Ascending aorta (tissue), 2 donors: Measurements from ENCODE around the gene PTGFRN. TPM values are rescaled to one million over a fixed set of nuclear protein-coding genes. Genes with fewer than 3 reads are reported as not detected.

Source experiments
- DNase-seq, 2 donors: peaks; one replicate each; pipeline ENCODE4 v3.0.0-alpha.2; 2019; ENCODE audit warnings: low spot score in 2 of 2
- H3K27ac ChIP-seq, 2 donors: fragments of 200-600 bp; sonication (generic); one replicate each; pipeline ENCODE4 v1.5.1; 2016 to 2017; ENCODE audit warnings: mild to moderate bottlenecking in 1 of 2
- H3K27me3 ChIP-seq: fragments of 200-600 bp; sonication (generic); one replicate; pipeline ENCODE4 v1.5.1; 2017
- H3K36me3 ChIP-seq, 2 donors: fragments of 200-600 bp; sonication (generic); one replicate each; pipeline ENCODE4 v1.5.1; 2016
- H3K4me1 ChIP-seq, 2 donors: fragments of 200-600 bp; sonication (generic); one replicate each; pipeline ENCODE4 v1.5.1; 2016 to 2017; ENCODE audit warnings: mild to moderate bottlenecking in 1 of 2
- H3K4me3 ChIP-seq, 2 donors: fragments of 200-600 bp; sonication (generic); one replicate each; pipeline ENCODE4 v1.5.1; 2016 to 2017; ENCODE audit warnings: mild to moderate bottlenecking in 1 of 2
- H3K9me3 ChIP-seq, 2 donors: fragments of 200-600 bp; sonication (generic); one replicate each; pipeline ENCODE4 v1.5.1; 2016
- CTCF ChIP-seq, 3 experiments: fragments of 200-600 bp in 2 of 3; fragments of 450-650 bp in 1 of 3; sonication (generic) in 2 of 3; IDR thresholded peaks; one replicate each; pipeline ENCODE4 v1.5.1; 2016 to 2019; ENCODE audit warnings: antibody characterized with exemption in 3 of 3, mild to moderate bottlenecking in 1 of 3, moderate library complexity in 1 of 3
- intact Hi-C: fragments of 100-400 bp; cut with DNase I; formaldehyde crosslinking; loops from one replicate; pipeline ENCODE4 v1.15.1; 2023
- total RNA-seq: library from RNA; depleted of rRNA; stranded (reverse); fragments of >200 nt; gene quantifications from one replicate; pipeline ENCODE4 v1.1.0, GENCODE V29; 2016

The PTGFRN gene
- total RNA-seq, 1 donor from 2014 or later: 11.2 TPM

- no peak for DNase-seq
- no peak for TF ChIP-seq CTCF (IDR thresholded peaks at IDR 0.05)
Measured at GRCh38 chr1:117029685-117030084, 120.0 kb downstream of the PTGFRN start.

GRCh38 chr1:117030271-117030877 is 120.7 kb downstream of the PTGFRN start:
- H3K4me1 ChIP-seq: peaks cover 0 to 4% of the 10 kb centered on the region in 2 donors
- H3K27me3 ChIP-seq: no peaks in the 10 kb centered on the region
- H3K27ac ChIP-seq: no peak overlapping the region
- intact Hi-C loops: no loop called here
- H3K36me3 ChIP-seq: no peaks in the 10 kb centered on the region
- H3K9me3 ChIP-seq: no peaks in the 10 kb centered on the region
- no peak for DNase-seq
- no peak overlapping the region for H3K4me3 ChIP-seq
- TF ChIP-seq CTCF (IDR thresholded peaks at IDR 0.05): no peak

More at GRCh38 chr1:117029685-117030084, 120.0 kb downstream of the PTGFRN start:
- peaks cover 0 to 4% of the 10 kb centered on the region in 2 donors for H3K4me1 ChIP-seq
- intact Hi-C loops: no loop called here
- no peak overlapping the region for H3K27ac ChIP-seq
- no peak overlapping the region for H3K4me3 ChIP-seq
- H3K36me3 ChIP-seq: no peaks in the 10 kb centered on the region
- no peaks in the 10 kb centered on the region for H3K9me3 ChIP-seq
- no peaks in the 10 kb centered on the region for H3K27me3 ChIP-seq

GRCh38 chr1:117032266-117032665 is 122.5 kb downstream of the PTGFRN start:
- TF ChIP-seq CTCF (IDR thresholded peaks at IDR 0.05): no peak

GRCh38 chr1:117032681-117033539 is 123.2 kb downstream of the PTGFRN start:
- H3K9me3 ChIP-seq: no peaks in the 10 kb centered on the region
- H3K36me3 ChIP-seq: no peaks in the 10 kb centered on the region
- H3K27me3 ChIP-seq: no peaks in the 10 kb centered on the region
- intact Hi-C loops: no loop called here
- H3K27ac ChIP-seq: no peak overlapping the region
- H3K4me3 ChIP-seq: no peak overlapping the region
- no peak for DNase-seq
- TF ChIP-seq CTCF (IDR thresholded peaks at IDR 0.05): no peak
- H3K4me1 ChIP-seq: no peaks in the 10 kb centered on the region

More at GRCh38 chr1:117032266-117032665, 122.5 kb downstream of the PTGFRN start:
- H3K36me3 ChIP-seq: no peaks in the 10 kb centered on the region
- H3K4me3 ChIP-seq: no peak overlapping the region
- DNase-seq: no peak
- intact Hi-C loops: no loop called here
- H3K4me1 ChIP-seq: no peaks in the 10 kb centered on the region
- H3K27ac ChIP-seq: no peak overlapping the region
- H3K27me3 ChIP-seq: no peaks in the 10 kb centered on the region
- H3K9me3 ChIP-seq: no peaks in the 10 kb centered on the region

- TF ChIP-seq CTCF (IDR thresholded peaks at IDR 0.05): no peak
- Histone ChIP-seq H3K9me3 (no peaks in the 10 kb centered on the region), H3K27me3 (no peaks in the 10 kb centered on the region), H3K4me3 (no peak overlapping the region), H3K27ac (no peak overlapping the region), H3K36me3 (no peaks in the 10 kb centered on the region), H3K4me1 (no peaks in the 10 kb centered on the region)
- DNase-seq: no peak
- intact Hi-C loops: no loop called here
Measured at GRCh38 chr1:117033772-117034171, 124.1 kb downstream of the PTGFRN start.
